Gastrocnemius medialis (tissue), 4 donors: Measurements from ENCODE around the gene MGAT5B. TPM values are rescaled to one million over a fixed set of nuclear protein-coding genes. Genes with fewer than 3 reads are reported as not detected.

ENCODE experiments used
- ATAC-seq, 2 donors: fragments of 150-250 bp; one replicate each; pipeline ENCODE4 v1.9.1; 2016
- DNase-seq, 2 donors: peaks; one replicate each; pipeline ENCODE4 v3.0.0-alpha.2; 2019
- H3K27ac ChIP-seq, 4 donors: fragments of 200-600 bp; sonication (generic); 1 replicate in 1 of 4; 2 replicates in 3 of 4; pipeline ENCODE4 v1.5.1; 2016 to 2018; ENCODE audit warnings: mild to moderate bottlenecking in 2 of 4, moderate library complexity in 1 of 4
- H3K27me3 ChIP-seq, 3 donors: fragments of 200-600 bp; sonication (generic) in 2 of 3; 1 replicate in 1 of 3; 2 replicates in 2 of 3; pipeline versions ENCODE4 v1.5.1 to v1.6.0; 2016 to 2019; ENCODE audit warnings: mild to moderate bottlenecking in 1 of 3, moderate library complexity in 1 of 3
- H3K36me3 ChIP-seq, 2 donors: fragments of 200-600 bp; sonication (generic) in 1 of 2; one replicate each; pipeline ENCODE4 v1.5.1; 2017 to 2018
- H3K4me1 ChIP-seq, 2 donors: fragments of 200-600 bp; sonication (generic) in 1 of 2; one replicate each; pipeline ENCODE4 v1.5.1; 2016 to 2017; ENCODE audit warnings: mild to moderate bottlenecking in 2 of 2
- H3K4me3 ChIP-seq, 4 donors: fragments of 200-600 bp; sonication (generic) in 3 of 4; 1 replicate in 1 of 4; 2 replicates in 3 of 4; pipeline ENCODE4 v1.5.1; 2016 to 2019; ENCODE audit warnings: mild to moderate bottlenecking in 2 of 4
- H3K9me3 ChIP-seq, 3 donors: fragments of 200-600 bp; sonication (generic) in 2 of 3; 1 replicate in 1 of 3; 2 replicates in 2 of 3; pipeline ENCODE4 v1.5.1; 2016 to 2019
- CTCF ChIP-seq, 5 experiments: fragments of 450-650 bp in 3 of 5; fragments of 200-600 bp in 2 of 5; sonication (generic) in 2 of 5; IDR thresholded peaks in 4 of 5; conservative IDR thresholded peaks in 1 of 5; 1 replicate in 4 of 5; 2 replicates in 1 of 5; pipeline ENCODE4 v1.5.1; 2016 to 2019; ENCODE audit warnings: antibody characterized with exemption in 5 of 5, mild to moderate bottlenecking in 3 of 5, moderate library complexity in 3 of 5
- POLR2A ChIP-seq, 2 donors: fragments of 450-650 bp; IDR thresholded peaks; one replicate each; pipeline ENCODE4 v1.6.1; 2017; ENCODE audit warnings: antibody characterized with exemption in 2 of 2, mild to moderate bottlenecking in 2 of 2, moderate library complexity in 2 of 2
- in situ Hi-C, 4 donors: fragments of 200-750 bp; cut with MboI; loops; one replicate each; pipeline versions ENCODE4 v1.15.0 to v1.8.0; 2017; ENCODE audit warnings: low sequenced_read_pairs in 4 of 4
- intact Hi-C: fragments of 100-400 bp; cut with DNase I; formaldehyde crosslinking; loops from one replicate; pipeline ENCODE4 v1.15.1; 2023; ENCODE audit warnings: low total_unique reads
- total RNA-seq, 4 donors: library from RNA; depleted of rRNA; stranded (reverse); fragments of >200 nt; gene quantifications; one replicate each; pipeline versions ENCODE4 v1.1.0 to v1.2.3, GENCODE V29; 2016

MGAT5B gene
- total RNA-seq, 4 donors from 2014 or later: not detected

- TF ChIP-seq POLR2A (IDR thresholded peaks at IDR 0.05) (no peak), CTCF (IDR thresholded peaks at IDR 0.05 in 4 of 5, conservative IDR thresholded peaks at IDR 0.05 in 1 of 5) (no peak)
- ATAC-seq (no peak), DNase-seq (no peak)
- intact Hi-C loops: no loop called here
- Histone ChIP-seq H3K36me3 (no peaks in the 10 kb centered on the region), H3K4me1 (peaks cover 0 to 3% of the 10 kb centered on the region in 2 donors), H3K4me3 (no peak overlapping the region), H3K27ac (no peak overlapping the region), H3K27me3 (peaks cover 0 to 3% (median 0%) of the 10 kb centered on the region in 3 donors), H3K9me3 (no peaks in the 10 kb centered on the region)
- in situ Hi-C loops: no loop called here
These were observed 44.1 kb upstream of the MGAT5B start for GRCh38 chr17:76824093-76824492.

- Histone ChIP-seq H3K27me3 (peaks cover 0 to 3% (median 0%) of the 10 kb centered on the region in 3 donors), H3K36me3 (no peaks in the 10 kb centered on the region), H3K4me3 (no peak overlapping the region), H3K27ac (no peak overlapping the region), H3K9me3 (no peaks in the 10 kb centered on the region), H3K4me1 (no peaks in the 10 kb centered on the region)
- ATAC-seq (no peak), DNase-seq (no peak)
- TF ChIP-seq CTCF (IDR thresholded peaks at IDR 0.05 in 4 of 5, conservative IDR thresholded peaks at IDR 0.05 in 1 of 5): no peak
- TF ChIP-seq POLR2A (IDR thresholded peaks at IDR 0.05): no peak
- in situ Hi-C loops: no loop called here
- intact Hi-C loops: no loop called here
These were observed 41.7 kb upstream of the MGAT5B start for GRCh38 chr17:76826330-76827068.

- H3K27ac ChIP-seq: no peak overlapping the region
- ATAC-seq: no peak
- in situ Hi-C loops: no loop called here
These were observed 40.5 kb upstream of the MGAT5B start for GRCh38 chr17:76827736-76828135.

GRCh38 chr17:76830987-76831715 is 37.1 kb upstream of the MGAT5B start:
- intact Hi-C loops: no loop called here
- H3K9me3 ChIP-seq: no peaks in the 10 kb centered on the region
- H3K27me3 ChIP-seq: peaks cover 5 to 11% (median 10%) of the 10 kb centered on the region in 3 donors
- TF ChIP-seq CTCF (IDR thresholded peaks at IDR 0.05 in 4 of 5, conservative IDR thresholded peaks at IDR 0.05 in 1 of 5) (no peak), POLR2A (IDR thresholded peaks at IDR 0.05) (no peak)
- DNase-seq: no peak
- no peak for ATAC-seq
- H3K27ac ChIP-seq: no peak overlapping the region
- in situ Hi-C loops: no loop called here
- no peak overlapping the region for H3K4me3 ChIP-seq
- no peaks in the 10 kb centered on the region for H3K36me3 ChIP-seq
- no peaks in the 10 kb centered on the region for H3K4me1 ChIP-seq

More at GRCh38 chr17:76827736-76828135, 40.5 kb upstream of the MGAT5B start:
- TF ChIP-seq POLR2A (IDR thresholded peaks at IDR 0.05): no peak
- no peak for TF ChIP-seq CTCF (IDR thresholded peaks at IDR 0.05 in 4 of 5, conservative IDR thresholded peaks at IDR 0.05 in 1 of 5)
- no peaks in the 10 kb centered on the region for H3K9me3 ChIP-seq
- no peaks in the 10 kb centered on the region for H3K4me1 ChIP-seq
- intact Hi-C loops: no loop called here
- H3K36me3 ChIP-seq: no peaks in the 10 kb centered on the region
- DNase-seq: no peak
- H3K4me3 ChIP-seq: no peak overlapping the region
- H3K27me3 ChIP-seq: peaks cover 0 to 3% (median 0%) of the 10 kb centered on the region in 3 donors
